ENCODE results near the gene BANP. TPM values are rescaled to one million over a fixed set of nuclear protein-coding genes. Genes with fewer than 3 reads are reported as not detected.
"Not testable (repeated sequence)": the region's sequence is repeated elsewhere in the genome, so short reads cannot be mapped to it uniquely, and the experiment has no call there.

The BANP gene
- polyA plus RNA-seq, 1 of the 3 experiments (the other 2 are of a cell fraction), result 16.8 TPM

GRCh38 chr16:88110875-88111494 lies 159.8 kb downstream of the BANP start:
- H3K4me3 ChIP-seq (ENCODE audit: low read depth in 2 of 2, low read length in 1 of 2); H3K27ac ChIP-seq (ENCODE audit: low read depth in 2 of 2, low read length in 1 of 2); H3K79me2 ChIP-seq (ENCODE audit: insufficient read depth); H3K4me1 ChIP-seq (ENCODE audit: control insufficient read depth in 1 of 2, insufficient read depth in 2 of 2, low read depth in 1 of 2, low read length in 1 of 2); H3F3A ChIP-seq (replicated peaks; ENCODE audit: insufficient read depth); H3K36me3 ChIP-seq (replicated peaks in 1 of 2; ENCODE audit: control insufficient read depth in 1 of 2, insufficient read depth in 2 of 2, low read length in 1 of 2); H3K9me2 ChIP-seq; H3K4me2 ChIP-seq; H4K20me1 ChIP-seq (ENCODE audit: insufficient read depth); CTCF ChIA-PET; H3K9ac ChIP-seq; H3K27me3 ChIP-seq (ENCODE audit: insufficient read depth); POLR2A ChIA-PET; DNase-seq; H2AFZ ChIP-seq (ENCODE audit: low read depth); H3K9me3 ChIP-seq: not testable (repeated sequence)
- WGBS (ENCODE audit: low lambda C conversion rate), result 85% methylated on average over 20 of the region's 21 CpGs

GRCh38 chr16:88111976-88112375 lies 160.7 kb downstream of the BANP start:
- CTCF ChIA-PET; H2AFZ ChIP-seq (ENCODE audit: low read depth); H3K4me3 ChIP-seq (ENCODE audit: low read depth in 2 of 2, low read length in 1 of 2); H3K36me3 ChIP-seq (replicated peaks in 1 of 2; ENCODE audit: control insufficient read depth in 1 of 2, insufficient read depth in 2 of 2, low read length in 1 of 2); DNase-seq; H3K79me2 ChIP-seq (ENCODE audit: insufficient read depth); H3K4me1 ChIP-seq (ENCODE audit: control insufficient read depth in 1 of 2, insufficient read depth in 2 of 2, low read depth in 1 of 2, low read length in 1 of 2); H4K20me1 ChIP-seq (ENCODE audit: insufficient read depth); H3K9me2 ChIP-seq; H3F3A ChIP-seq (replicated peaks; ENCODE audit: insufficient read depth); H3K27me3 ChIP-seq (ENCODE audit: insufficient read depth); POLR2A ChIA-PET; H3K27ac ChIP-seq (ENCODE audit: low read depth in 2 of 2, low read length in 1 of 2); H3K9ac ChIP-seq; H3K4me2 ChIP-seq; H3K9me3 ChIP-seq: not testable (repeated sequence)
- whole genome bisulfite sequencing (ENCODE audit: low lambda C conversion rate), result 89% methylated on average over 13 of the region's 13 CpGs

GRCh38 chr16:88113545-88114045 lies 162.4 kb downstream of the BANP start:
- peaks cover 0 to 8% of the 10 kb centered on the region in 2 experiments; a peak in 1 of 4 replicates for H3K4me1 ChIP-seq (ENCODE audit: control insufficient read depth in 1 of 2, insufficient read depth in 2 of 2, low read depth in 1 of 2, low read length in 1 of 2)
- H3K27ac ChIP-seq (ENCODE audit: low read depth in 2 of 2, low read length in 1 of 2), result no peak overlapping the region
- H3K4me2 ChIP-seq, result no peak overlapping the region
- H3F3A ChIP-seq (replicated peaks; ENCODE audit: insufficient read depth), result no peaks in the 10 kb centered on the region
- no peaks in the 10 kb centered on the region for H3K36me3 ChIP-seq (replicated peaks in 1 of 2; ENCODE audit: control insufficient read depth in 1 of 2, insufficient read depth in 2 of 2, low read length in 1 of 2)
- TF ChIP-seq TAF1 (IDR thresholded peaks at IDR 0.05; ENCODE audit: borderline replicate concordance, low read depth, low read length) (no peak), FOSL2 (IDR thresholded peaks at IDR 0.05; ENCODE audit: borderline replicate concordance, low read depth) (no peak), JUND (IDR thresholded peaks at IDR 0.05) (no peak)
- ChIA-PET CTCF (no interaction called here), POLR2A (no interaction called here)
- H3K27me3 ChIP-seq (ENCODE audit: insufficient read depth), result no peaks in the 10 kb centered on the region
- H3K4me3 ChIP-seq (ENCODE audit: low read depth in 2 of 2, low read length in 1 of 2), result no peak overlapping the region
- WGBS (ENCODE audit: low lambda C conversion rate), result 86% methylated on average over 18 of the region's 20 CpGs
- no peak for DNase-seq
- H3K9me3 ChIP-seq, result no peaks in the 10 kb centered on the region
- no peak overlapping the region for H2AFZ ChIP-seq (ENCODE audit: low read depth)
- H3K9me2 ChIP-seq, result no peaks in the 10 kb centered on the region
- H4K20me1 ChIP-seq (ENCODE audit: insufficient read depth), result no peaks in the 10 kb centered on the region
- H3K79me2 ChIP-seq (ENCODE audit: insufficient read depth), result no peaks in the 10 kb centered on the region
- H3K9ac ChIP-seq, result no peak overlapping the region

GRCh38 chr16:88114541-88115228 lies 163.5 kb downstream of the BANP start:
- H4K20me1 ChIP-seq (ENCODE audit: insufficient read depth); H3K9me2 ChIP-seq; H3K4me3 ChIP-seq (ENCODE audit: low read depth in 2 of 2, low read length in 1 of 2); H3K9ac ChIP-seq; H3K9me3 ChIP-seq; H3K36me3 ChIP-seq (replicated peaks in 1 of 2; ENCODE audit: control insufficient read depth in 1 of 2, insufficient read depth in 2 of 2, low read length in 1 of 2); H3F3A ChIP-seq (replicated peaks; ENCODE audit: insufficient read depth); H2AFZ ChIP-seq (ENCODE audit: low read depth); H3K79me2 ChIP-seq (ENCODE audit: insufficient read depth); POLR2A ChIA-PET; H3K27ac ChIP-seq (ENCODE audit: low read depth in 2 of 2, low read length in 1 of 2); H3K27me3 ChIP-seq (ENCODE audit: insufficient read depth); DNase-seq; CTCF ChIA-PET; H3K4me2 ChIP-seq: not testable (repeated sequence)
- peaks cover 0 to 15% of the 10 kb centered on the region in 2 experiments; a peak in 1 of 4 replicates for H3K4me1 ChIP-seq (ENCODE audit: control insufficient read depth in 1 of 2, insufficient read depth in 2 of 2, low read depth in 1 of 2, low read length in 1 of 2)
- WGBS (ENCODE audit: low lambda C conversion rate), result 73% methylated on average over 16 of the region's 22 CpGs
